K562 (cell line): ENCODE data around the gene UPK2. TPM values are rescaled to one million over a fixed set of nuclear protein-coding genes. Genes with fewer than 3 reads are reported as not detected.

Experiments used
- ATAC-seq: fragments of 200-7000 bp; cut with Tn5 transposase; 3 replicates; pipeline ENCODE4 v1.9.1; 2020; ENCODE audit warnings: moderate library complexity
- BruUV-seq: library from RNA; stranded (reverse); fragments of 400-500 nt; replicated peaks from 2 replicates; lab custom pipeline; 2021; lab: Mats Ljungman, UMichigan
- CTCF ChIA-PET: fragments of 300-600 bp; formaldehyde crosslinking; extraction: SDS; loops from one replicate; lab custom pipeline; 2021; ENCODE audit warnings: low intra/inter-chr PET ratio; lab: Yijun Ruan, JAX
- POLR2A ChIA-PET: fragments of 300-600, 350-650 bp; sonication (Branson Sonifier 250); formaldehyde crosslinking; extraction: SDS; loops from one replicate; lab custom pipeline; 2021; ENCODE audit warnings: antibody characterized with exemption, inconsistent platforms; lab: Yijun Ruan, JAX
- DNase-seq, 4 experiments: peaks; one replicate each; pipeline versions ENCODE4 v3.0.0 to v3.0.0-alpha.2; 2011 to 2018; ENCODE audit warnings: low spot score in 3 of 4, mixed read lengths in 3 of 4; ENCODE audit errors: extremely low read depth in 1 of 4
- FAIRE-seq: peaks from 2 replicates; lab custom pipeline; 2011; peaks lifted over from hg19 to GRCh38; lab: Jason Lieb, UNC
- H2AFZ ChIP-seq: 2 replicates; pipeline ENCODE4 v1.6.0; 2011; ENCODE audit warnings: low read depth, low read length, control low read depth, inconsistent platforms
- H3K27ac ChIP-seq: fragments of 200-600 bp; 3 replicates; pipeline ENCODE4 v1.8.0; 2011; ENCODE audit warnings: low read depth, mild to moderate bottlenecking, control low read depth, inconsistent platforms, low read length, moderate library complexity, mixed read lengths; ENCODE audit errors: extremely low read depth
- H3K27me3 ChIP-seq, 2 experiments: fragments of 300-600 bp in 1 of 2; 2 replicates in 1 of 2; 3 replicates in 1 of 2; pipeline versions ENCODE4 v1.6.0 to v1.8.0; 2011; ENCODE audit warnings: inconsistent platforms in 2 of 2, low read length in 2 of 2, mild to moderate bottlenecking in 1 of 2, mixed read lengths in 1 of 2, moderate library complexity in 1 of 2; ENCODE audit not compliant: control insufficient read depth in 2 of 2, insufficient read depth in 2 of 2
- H3K36me3 ChIP-seq: fragments of 300-600 bp; 3 replicates; pipeline ENCODE4 v1.8.0; 2011; ENCODE audit warnings: mild to moderate bottlenecking, low read length, inconsistent platforms; ENCODE audit not compliant: control insufficient read depth, insufficient read depth
- H3K4me1 ChIP-seq, 2 experiments: fragments of 200-600 bp in 1 of 2; replicated peaks in 1 of 2; 2 replicates in 1 of 2; 3 replicates in 1 of 2; pipeline versions ENCODE4 v1.5.1 to v1.8.0; 2011; ENCODE audit warnings: inconsistent platforms in 2 of 2, low read length in 2 of 2, mild to moderate bottlenecking in 1 of 2, mixed read lengths in 1 of 2, moderate library complexity in 1 of 2; ENCODE audit not compliant: control insufficient read depth in 2 of 2, insufficient read depth in 2 of 2
- H3K4me2 ChIP-seq: 2 replicates; pipeline ENCODE4 v1.6.1; 2011; ENCODE audit warnings: low read length, control low read depth, inconsistent platforms, mixed read lengths; ENCODE audit not compliant: insufficient read depth
- H3K4me3 ChIP-seq: fragments of 200-600 bp; sonication (generic), shearing (Covaris generic); 2 replicates; pipeline ENCODE4 v1.5.1; 2016; ENCODE audit warnings: control low read depth, inconsistent platforms
- H3K79me2 ChIP-seq: fragments of 200-600 bp; 3 replicates; pipeline ENCODE4 v1.8.0; 2011; ENCODE audit warnings: low read length, inconsistent platforms; ENCODE audit not compliant: control insufficient read depth, insufficient read depth
- H3K9ac ChIP-seq, 2 experiments: 2 replicates each; pipeline versions ENCODE4 v1.6.0 to v1.6.1; 2011; ENCODE audit warnings: low read depth in 2 of 2, low read length in 2 of 2, control low read depth in 1 of 2, inconsistent platforms in 1 of 2, mild to moderate bottlenecking in 1 of 2, mixed read lengths in 1 of 2; ENCODE audit not compliant: insufficient read depth in 1 of 2
- H3K9me1 ChIP-seq: one replicate; pipeline ENCODE4 v1.6.0; 2011; ENCODE audit warnings: inconsistent platforms, mild to moderate bottlenecking, low read length, moderate library complexity; ENCODE audit not compliant: control insufficient read depth, insufficient read depth
- H3K9me3 ChIP-seq: replicated peaks from 2 replicates; pipeline ENCODE4 v1.5.1; 2011; ENCODE audit warnings: low read depth, low read length, inconsistent platforms; ENCODE audit not compliant: control insufficient read depth, insufficient read depth
- H4K20me1 ChIP-seq: replicated peaks from 2 replicates; pipeline ENCODE4 v1.6.1; 2011; ENCODE audit warnings: low read length, inconsistent platforms, mixed read lengths; ENCODE audit not compliant: control insufficient read depth, insufficient read depth
- IRF9 ChIP-seq: fragments of 450-650 bp; IDR thresholded peaks from 2 replicates; pipeline ENCODE4 v1.6.1; 2016; ENCODE audit warnings: missing biosample characterization, missing genetic modification characterization
- KDM1A ChIP-seq, 2 experiments: fragments of 450-650 bp; IDR thresholded peaks; 2 replicates each; pipeline ENCODE4 v1.6.1; 2016; ENCODE audit warnings: mild to moderate bottlenecking in 2 of 2
- NFIC ChIP-seq: fragments of 450-650 bp; IDR thresholded peaks from 2 replicates; pipeline ENCODE4 v1.6.1; 2017; ENCODE audit warnings: mild to moderate bottlenecking, inconsistent platforms
- ZBTB33 ChIP-seq: sonication (generic); formaldehyde crosslinking; IDR thresholded peaks from 2 replicates; pipeline ENCODE4 v1.8.1; 2023; ENCODE audit warnings: mild to moderate bottlenecking, missing genetic modification reagents
- WGBS: fragments of 100-300 bp; shearing (Covaris generic); methylation state at CpG from one replicate; pipeline ENCODE4 v1.1.6; 2016; ENCODE audit warnings: low coverage, mixed read lengths; ENCODE audit not compliant: insufficient coverage; ENCODE audit errors: missing lambda C conversion rate; 5-methylcytosine and 5-hydroxymethylcytosine counted together
- in situ Hi-C: fragments of 300-500 bp; cut with MboI; formaldehyde crosslinking; loops from 4 replicates; pipeline ENCODE4 v1.15.0; 2018; ENCODE audit warnings: inconsistent platforms, mixed read lengths
- intact Hi-C: fragments of 100-400 bp; cut with micrococcal nuclease; formaldehyde crosslinking; loops from 2 replicates; pipeline ENCODE4 v1.14.2; 2022
- polyA plus RNA-seq, 8 experiments: library from polyadenylated mRNA; depleted of rRNA in 4 of 8; stranded (reverse) in 5 of 8; unstranded in 3 of 8; fragments of >200 nt; fragmentation: Nextera tagmentation in 2 of 8; fragmentation: Illumina TruSeq in 1 of 8; extraction: Ambion mirVana in 2 of 8; extraction: Trizol in 1 of 8; gene quantifications; 2 replicates each; pipeline versions ENCODE4 v1.2.1 to v1.2.3, GENCODE V29; 2011 to 2014; ENCODE audit warnings: inconsistent platforms in 1 of 8, missing spikeins in 1 of 8
- total RNA-seq, 7 experiments: library from RNA; depleted of rRNA in 6 of 7; stranded (reverse); fragments of >200 nt in 6 of 7; fragmentation: Illumina TruSeq in 2 of 7; extraction: Trizol in 2 of 7; gene quantifications; 2 replicates each; pipeline versions ENCODE4 v1.2.1 to v1.2.3, GENCODE V29; 2011 to 2021; ENCODE audit warnings: low replicate concordance in 1 of 7
- TF ChIP-seq, protein P1 (sequence below): fragments of 450-650 bp; IDR thresholded peaks from 2 replicates; pipeline ENCODE4 v1.6.1; 2016

The UPK2 gene
- total and polyA plus RNA-seq, 9 of the 15 experiments (the other 6 are each of a cell fraction or from before 2014, with no cell fraction given): not detected

GRCh38 chr11:118975771-118976709, 19.9 kb downstream of the UPK2 start:
- FAIRE-seq (no peak), ATAC-seq (no peak), DNase-seq (peak in 2 of 4 experiments; percentile 37 to 40)
- H3K36me3 ChIP-seq: no peaks in the 10 kb centered on the region
- no peak overlapping the region for H2AFZ ChIP-seq
- H3K4me1 ChIP-seq: peaks cover 15 to 16% of the 10 kb centered on the region in 2 experiments; a peak in 4 of 5 replicates
- 30% methylated on average over 15 of the region's 15 CpGs for WGBS
- H3K4me2 ChIP-seq: no peak overlapping the region
- H3K27ac ChIP-seq: no peak overlapping the region
- intact Hi-C loops: no loop called here
- TF ChIP-seq IRF9 (tag) (no peak), ZBTB33 (0 out of 2 replicates have a peak, but pooled peaks have one; percentile 44), KDM1A (IDR thresholded peaks at IDR 0.05) (0 out of 4 replicates have a peak, but pooled peaks of 1 of the 2 experiments have one; percentile 15), NFIC (peak; percentile 96)
- TF ChIP-seq, protein P1, sequence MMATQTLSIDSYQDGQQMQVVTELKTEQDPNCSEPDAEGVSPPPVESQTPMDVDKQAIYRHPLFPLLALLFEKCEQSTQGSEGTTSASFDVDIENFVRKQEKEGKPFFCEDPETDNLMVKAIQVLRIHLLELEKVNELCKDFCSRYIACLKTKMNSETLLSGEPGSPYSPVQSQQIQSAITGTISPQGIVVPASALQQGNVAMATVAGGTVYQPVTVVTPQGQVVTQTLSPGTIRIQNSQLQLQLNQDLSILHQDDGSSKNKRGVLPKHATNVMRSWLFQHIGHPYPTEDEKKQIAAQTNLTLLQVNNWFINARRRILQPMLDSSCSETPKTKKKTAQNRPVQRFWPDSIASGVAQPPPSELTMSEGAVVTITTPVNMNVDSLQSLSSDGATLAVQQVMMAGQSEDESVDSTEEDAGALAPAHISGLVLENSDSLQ: peak; percentile 73
- no peaks in the 10 kb centered on the region for H3K27me3 ChIP-seq
- no peak overlapping the region for H3K9ac ChIP-seq
- no peaks in the 10 kb centered on the region for H4K20me1 ChIP-seq
- no peaks in the 10 kb centered on the region for H3K9me1 ChIP-seq
- no peaks in the 10 kb centered on the region for H3K9me3 ChIP-seq
- CTCF ChIA-PET: no interaction called here
- no TSS peak for BruUV-seq
- POLR2A ChIA-PET: no interaction called here
- no peaks in the 10 kb centered on the region for H3K79me2 ChIP-seq
- no peak overlapping the region for H3K4me3 ChIP-seq
- in situ Hi-C loops: no loop called here
